Psoas muscle (tissue), 8 donors: ENCODE data around the gene NBPF3. TPM values are rescaled to one million over a fixed set of nuclear protein-coding genes. Genes with fewer than 3 reads are reported as not detected.

Experiments used
- ATAC-seq, 4 donors: fragments of 200-7000 bp; cut with Tn5 transposase; one replicate each; pipeline ENCODE4 v1.9.1; 2020; ENCODE audit warnings: moderate library complexity in 3 of 4, mild to moderate bottlenecking in 2 of 4
- DNase-seq, 2 donors: peaks; one replicate each; pipeline ENCODE4 v3.0.0-alpha.2; 2020
- H3K27ac ChIP-seq: fragments of 200-600 bp; one replicate; pipeline ENCODE4 v1.8.0; 2022
- H3K27me3 ChIP-seq, 3 donors: fragments of 200-600 bp in 1 of 3; one replicate each; pipeline versions ENCODE4 v1.6.1 to v1.8.0; 2013 to 2022; ENCODE audit warnings: low read length in 2 of 3, mild to moderate bottlenecking in 2 of 3, moderate library complexity in 1 of 3; ENCODE audit not compliant: insufficient read depth in 3 of 3
- H3K36me3 ChIP-seq, 2 donors: fragments of 200-600 bp in 1 of 2; one replicate each; pipeline versions ENCODE4 v1.6.1 to v1.8.0; 2013 to 2022; ENCODE audit warnings: low read depth in 1 of 2, mild to moderate bottlenecking in 1 of 2, moderate library complexity in 1 of 2; ENCODE audit not compliant: insufficient read depth in 1 of 2
- H3K4me1 ChIP-seq: fragments of 200-600 bp; one replicate; pipeline ENCODE4 v1.8.0; 2022
- H3K4me3 ChIP-seq: fragments of 200-600 bp; one replicate; pipeline ENCODE4 v1.8.0; 2022; ENCODE audit warnings: mild to moderate bottlenecking
- H3K9me3 ChIP-seq: fragments of 200-600 bp; one replicate; pipeline ENCODE4 v1.8.0; 2022
- CTCF ChIP-seq: fragments of 200-600 bp; IDR thresholded peaks from one replicate; pipeline ENCODE4 v1.8.0; 2022; ENCODE audit warnings: antibody characterized with exemption
- WGBS, 3 donors: extraction: QIAGEN DNeasy Blood & Tissue Kit; methylation state at CpG; one replicate each; pipeline versions ENCODE4 v1.1.6 to v1.1.7; 2013; 5-methylcytosine and 5-hydroxymethylcytosine counted together
- intact Hi-C, 2 donors: fragments of 100-400 bp; cut with DNase I; formaldehyde crosslinking; loops; one replicate each; pipeline versions ENCODE4 v1.11.0 to v1.14.2; 2022
- polyA plus RNA-seq, 3 donors: library from polyadenylated mRNA; stranded (reverse); fragments of 200-250 nt; gene quantifications; one replicate each; pipeline ENCODE4 v1.2.3, GENCODE V29; 2013
- total RNA-seq, 4 donors: library from RNA; stranded (reverse); fragmentation: NEBNext Ultra II Directional in 2 of 4; extraction: Animal tissue kit (Norgen Biotek cat#: 25700) in 2 of 4; gene quantifications; one replicate each; pipeline versions ENCODE4 v1.2.1 to v1.2.4, GENCODE V29; 2021 to 2023
- donor health status: healthy with polysubstance abuse.
- donor health status: DM: no; HTN: no; CAD: no; lungs with moderate emphysema.
- donor health status: Bipolar disorder and iron deficiency.
- donor health status: healthy.
- donor health status: DM: yes; HTN: yes; CAD: no.
- donor health status: DM: no; HTN: no; CAD: no.
- donor health status: DM: no; HTN: no; CAD: no.
- donor health status: DM: yes; HTN: yes; CAD: no.

The NBPF3 gene
- total and polyA plus RNA-seq, 7 donors, result 0.10 to 1.9 (median 0.89) TPM

GRCh38 chr1:21492356-21492625 is 52.4 kb downstream of the NBPF3 start:
- H3K4me3 ChIP-seq, result no peak overlapping the region
- DNase-seq (no peak), ATAC-seq (no peak)
- no peaks in the 10 kb centered on the region for H3K9me3 ChIP-seq
- 23 to 31% (median 28%) methylated on average over 4 of the region's 4 CpGs for WGBS, 3 donors
- no peaks in the 10 kb centered on the region for H3K4me1 ChIP-seq
- no peak for TF ChIP-seq CTCF
- no peaks in the 10 kb centered on the region for H3K36me3 ChIP-seq
- intact Hi-C loops, result no loop called here
- H3K27ac ChIP-seq, result no peak overlapping the region
- peaks cover 0 to 48% (median 3%) of the 10 kb centered on the region in 3 donors for H3K27me3 ChIP-seq

GRCh38 chr1:21494196-21494595 is 54.3 kb downstream of the NBPF3 start:
- ATAC-seq (no peak), DNase-seq (no peak)
- Histone ChIP-seq H3K4me1 (no peaks in the 10 kb centered on the region), H3K36me3 (no peaks in the 10 kb centered on the region), H3K27me3 (peaks cover 0 to 33% (median 3%) of the 10 kb centered on the region in 3 donors), H3K9me3 (no peaks in the 10 kb centered on the region), H3K27ac (no peak overlapping the region), H3K4me3 (no peak overlapping the region)
- intact Hi-C loops, result no loop called here
- 59 to 69% (median 59%) methylated on average over 6 of the region's 6 CpGs for WGBS, 3 donors
- no peak for TF ChIP-seq CTCF

GRCh38 chr1:21495225-21495820 is 55.4 kb downstream of the NBPF3 start:
- ATAC-seq, result no peak
- Histone ChIP-seq H3K27me3 (peaks cover 0 to 31% (median 3%) of the 10 kb centered on the region in 3 donors), H3K27ac (no peak overlapping the region), H3K4me3 (no peak overlapping the region), H3K4me1 (no peaks in the 10 kb centered on the region), H3K36me3 (no peaks in the 10 kb centered on the region), H3K9me3 (no peaks in the 10 kb centered on the region)
- no peak for TF ChIP-seq CTCF
- intact Hi-C loops, result no loop called here
- no peak for DNase-seq
- 74 to 81% (median 75%) methylated on average over 7 of the region's 7 CpGs for WGBS, 3 donors

- DNase-seq, result no peak
- no peaks in the 10 kb centered on the region for H3K36me3 ChIP-seq
- no peak overlapping the region for H3K4me3 ChIP-seq
- no peak for TF ChIP-seq CTCF
- peaks cover 0 to 28% (median 3%) of the 10 kb centered on the region in 3 donors for H3K27me3 ChIP-seq
- ATAC-seq, result no peak
- intact Hi-C loops, result no loop called here
- H3K9me3 ChIP-seq, result no peaks in the 10 kb centered on the region
- no peak overlapping the region for H3K27ac ChIP-seq
- H3K4me1 ChIP-seq, result no peaks in the 10 kb centered on the region
- 91 to 94% (median 92%) methylated on average over 1 of the region's 1 CpG for WGBS, 3 donors
Measured at GRCh38 chr1:21496063-21496462, 56.1 kb downstream of the NBPF3 start.

- Histone ChIP-seq H3K27ac (no peak overlapping the region), H3K4me1 (no peaks in the 10 kb centered on the region), H3K4me3 (no peak overlapping the region), H3K9me3 (no peaks in the 10 kb centered on the region), H3K36me3 (no peaks in the 10 kb centered on the region), H3K27me3 (peaks cover 0 to 21% (median 3%) of the 10 kb centered on the region in 3 donors)
- DNase-seq (no peak), ATAC-seq (no peak)
- intact Hi-C loops, result no loop called here
- 82 to 92% (median 87%) methylated on average over 3 of the region's 3 CpGs for WGBS, 3 donors
- no peak for TF ChIP-seq CTCF
Measured at GRCh38 chr1:21496886-21497285, 56.9 kb downstream of the NBPF3 start.
